ENCODE data around the gene SMG7. TPM values are rescaled to one million over a fixed set of nuclear protein-coding genes. Genes with fewer than 3 reads are reported as not detected.
A peak's percentile ranks its signal among the peaks of the same experiment; 100 is the strongest.

SMG7 gene
- total and polyA plus RNA-seq, 9 donors = 21.8 to 65.3 (median 47.2) TPM

GRCh38 chr1:183554577-183554976 is 82.3 kb downstream of the SMG7 start:
- TF ChIP-seq EP300 (IDR thresholded peaks at IDR 0.05) = no peak
- H3K27ac ChIP-seq = peak overlapping the region in 1 of 2 donors; percentile 3
- intact Hi-C loops (cut with DNase I) = no loop called here
- H3K4me1 ChIP-seq (ENCODE audit: insufficient read depth) = peaks cover 4% of the 10 kb centered on the region
- no peaks in the 10 kb centered on the region for H3K9me3 ChIP-seq
- WGBS, 3 donors = 75 to 85% (median 78%) methylated on average over 3 of the region's 3 CpGs
- no peak for DNase-seq
- no peaks in the 10 kb centered on the region for H3K36me3 ChIP-seq
- no peak overlapping the region for H3K4me3 ChIP-seq
- H3K27me3 ChIP-seq = no peaks in the 10 kb centered on the region

- no peak for DNase-seq
- TF ChIP-seq EP300 (IDR thresholded peaks at IDR 0.05) = no peak
- Histone ChIP-seq H3K4me1 (ENCODE audit: insufficient read depth) (no peaks in the 10 kb centered on the region), H3K27me3 (no peaks in the 10 kb centered on the region), H3K9me3 (no peaks in the 10 kb centered on the region), H3K27ac (no peak overlapping the region), H3K4me3 (no peak overlapping the region), H3K36me3 (no peaks in the 10 kb centered on the region)
- intact Hi-C loops (cut with DNase I) = no loop called here
Observed at GRCh38 chr1:183559061-183559460, 86.8 kb downstream of the SMG7 start.

- Histone ChIP-seq H3K9me3 (no peaks in the 10 kb centered on the region), H3K36me3 (no peaks in the 10 kb centered on the region), H3K4me1 (ENCODE audit: insufficient read depth) (no peaks in the 10 kb centered on the region), H3K27me3 (no peaks in the 10 kb centered on the region), H3K27ac (no peak overlapping the region), H3K4me3 (no peak overlapping the region)
- 58 to 90% (median 87%) methylated on average over 2 of the region's 2 CpGs for WGBS, 3 donors
- intact Hi-C loops (cut with DNase I) = no loop called here
- TF ChIP-seq EP300 (IDR thresholded peaks at IDR 0.05) (no peak), CTCF (IDR thresholded peaks at IDR 0.05) (no peak), POLR2A (IDR thresholded peaks at IDR 0.05) (no peak)
- DNase-seq = no peak
Observed at GRCh38 chr1:183562701-183563100, 90.4 kb downstream of the SMG7 start.

- no peaks in the 10 kb centered on the region for H3K4me1 ChIP-seq (ENCODE audit: insufficient read depth)
- no peaks in the 10 kb centered on the region for H3K27me3 ChIP-seq
- WGBS, 3 donors = 60 to 81% (median 64%) methylated on average over 4 of the region's 4 CpGs
- no peaks in the 10 kb centered on the region for H3K9me3 ChIP-seq
- intact Hi-C loops (cut with DNase I) = no loop called here
- H3K4me3 ChIP-seq = no peak overlapping the region
- TF ChIP-seq EP300 (IDR thresholded peaks at IDR 0.05) (no peak), POLR2A (IDR thresholded peaks at IDR 0.05) (no peak), CTCF (IDR thresholded peaks at IDR 0.05) (no peak)
- DNase-seq = no peak
- H3K36me3 ChIP-seq = no peaks in the 10 kb centered on the region
- H3K27ac ChIP-seq = no peak overlapping the region
Observed at GRCh38 chr1:183565261-183565660, 93.0 kb downstream of the SMG7 start.

- intact Hi-C loops (cut with DNase I) = no loop called here
Observed at GRCh38 chr1:183566026-183566425, 93.7 kb downstream of the SMG7 start.

More at GRCh38 chr1:183566026-183566425, 93.7 kb downstream of the SMG7 start:
- Histone ChIP-seq H3K4me1 (ENCODE audit: insufficient read depth) (no peaks in the 10 kb centered on the region), H3K36me3 (no peaks in the 10 kb centered on the region), H3K4me3 (no peak overlapping the region), H3K27ac (no peak overlapping the region), H3K9me3 (no peaks in the 10 kb centered on the region), H3K27me3 (no peaks in the 10 kb centered on the region)
- DNase-seq = no peak
- TF ChIP-seq EP300 (IDR thresholded peaks at IDR 0.05) (no peak), CTCF (IDR thresholded peaks at IDR 0.05) (no peak), POLR2A (IDR thresholded peaks at IDR 0.05) (no peak)
- WGBS, 3 donors = 92 to 94% (median 93%) methylated on average over 2 of the region's 2 CpGs
